SK-N-SH (cell line): ENCODE measurements around the gene SNX5. TPM values are rescaled to one million over a fixed set of nuclear protein-coding genes. Genes with fewer than 3 reads are reported as not detected.
A peak's percentile ranks its signal among the peaks of the same experiment; 100 is the strongest.
"Not testable (repeated sequence)": the region's sequence is repeated elsewhere in the genome, so short reads cannot be mapped to it uniquely, and the experiment has no call there.

Experiments used
- CTCF ChIA-PET: fragments of 300-600, 350-600 bp; formaldehyde crosslinking; extraction: SDS; loops from one replicate; lab custom pipeline; 2021; lab: Yijun Ruan, JAX
- POLR2A ChIA-PET: fragments of 350-600 bp; sonication (Branson Sonifier 250); formaldehyde crosslinking; extraction: SDS; loops from one replicate; lab custom pipeline; 2020; ENCODE audit warnings: antibody characterized with exemption, inconsistent platforms; lab: Yijun Ruan, JAX
- DNase-seq: peaks from one replicate; pipeline ENCODE4 v3.0.0; 2012
- H2AFZ ChIP-seq: fragments of 200-600 bp; sonication (generic); 2 replicates; pipeline ENCODE4 v1.8.1; 2016; ENCODE audit warnings: antibody characterized with exemption, mild to moderate bottlenecking, low read depth
- H3F3A ChIP-seq: fragments of 200-600 bp; sonication (generic); replicated peaks from 2 replicates; pipeline ENCODE3; 2016; ENCODE audit warnings: antibody characterized with exemption, mild to moderate bottlenecking; ENCODE audit not compliant: insufficient read depth
- H3K27ac ChIP-seq, 2 experiments: fragments of 200-500 bp in 1 of 2; fragments of 200-600 bp in 1 of 2; sonication (Bioruptor generic) in 1 of 2; sonication (generic), shearing (Covaris generic) in 1 of 2; 2 replicates each; pipeline versions ENCODE4 v1.5.1 to v1.6.1; 2014 to 2016; ENCODE audit warnings: low read depth in 2 of 2, inconsistent platforms in 1 of 2, low read length in 1 of 2, mild to moderate bottlenecking in 1 of 2, mixed read lengths in 1 of 2
- H3K27me3 ChIP-seq: fragments of 200-600 bp; sonication (generic), shearing (Covaris generic); 2 replicates; pipeline ENCODE4 v1.6.1; 2016; ENCODE audit warnings: mixed run types; ENCODE audit not compliant: insufficient read depth
- H3K36me3 ChIP-seq, 2 experiments: fragments of 200-500 bp in 1 of 2; fragments of 200-600 bp in 1 of 2; sonication (Bioruptor generic) in 1 of 2; sonication (generic) in 1 of 2; replicated peaks in 1 of 2; 2 replicates each; pipeline versions ENCODE3 to v1.5.1; 2014 to 2016; ENCODE audit warnings: low read length in 1 of 2, mild to moderate bottlenecking in 1 of 2; ENCODE audit not compliant: insufficient read depth in 2 of 2, control insufficient read depth in 1 of 2
- H3K4me1 ChIP-seq, 2 experiments: fragments of 200-500 bp in 1 of 2; fragments of 200-600 bp in 1 of 2; sonication (Bioruptor generic) in 1 of 2; sonication (generic), shearing (Covaris generic) in 1 of 2; 2 replicates each; pipeline versions ENCODE4 v1.5.1 to v1.6.1; 2014 to 2016; ENCODE audit warnings: low read depth in 1 of 2, low read length in 1 of 2, mixed run types in 1 of 2; ENCODE audit not compliant: insufficient read depth in 2 of 2, control insufficient read depth in 1 of 2
- H3K4me2 ChIP-seq: fragments of 200-600 bp; sonication (generic), shearing (Covaris generic); 2 replicates; pipeline ENCODE4 v1.6.1; 2017; ENCODE audit warnings: mixed run types
- H3K4me3 ChIP-seq, 2 experiments: fragments of 200-500 bp in 1 of 2; fragments of 200-600 bp in 1 of 2; sonication (Bioruptor generic) in 1 of 2; sonication (generic), shearing (Covaris generic) in 1 of 2; 2 replicates each; pipeline versions ENCODE4 v1.5.1 to v1.8.1; 2014 to 2016; ENCODE audit warnings: low read depth in 2 of 2, inconsistent platforms in 1 of 2, low read length in 1 of 2, mild to moderate bottlenecking in 1 of 2, mixed read lengths in 1 of 2, moderate library complexity in 1 of 2
- H3K79me2 ChIP-seq: fragments of 200-600 bp; sonication (generic); 2 replicates; pipeline ENCODE4 v1.8.1; 2017; ENCODE audit warnings: mild to moderate bottlenecking; ENCODE audit not compliant: insufficient read depth
- H3K9ac ChIP-seq: fragments of 200-600 bp; sonication (generic); 2 replicates; pipeline ENCODE4 v1.6.1; 2017; ENCODE audit warnings: mixed run types
- H3K9me2 ChIP-seq: fragments of 200-600 bp; sonication (generic); 2 replicates; pipeline ENCODE4 v1.6.1; 2017; ENCODE audit warnings: mixed run types
- H3K9me3 ChIP-seq: fragments of 200-600 bp; sonication (generic); 2 replicates; pipeline ENCODE4 v1.6.1; 2017; ENCODE audit warnings: mixed run types, mild to moderate bottlenecking, moderate library complexity
- H4K20me1 ChIP-seq: fragments of 200-600 bp; sonication (generic); 2 replicates; pipeline ENCODE4 v1.6.1; 2017; ENCODE audit warnings: mild to moderate bottlenecking, mixed run types; ENCODE audit not compliant: insufficient read depth
- EP300 ChIP-seq, 2 experiments: IDR thresholded peaks; 2 replicates each; pipeline versions ENCODE4 v1.4.0 to v1.6.1; 2012; ENCODE audit warnings: borderline replicate concordance in 1 of 2, low read depth in 1 of 2, low read length in 1 of 2
- GABPA ChIP-seq: IDR thresholded peaks from 2 replicates; pipeline ENCODE4 v1.4.0; 2012; ENCODE audit warnings: low read depth, mild to moderate bottlenecking
- JUND ChIP-seq: IDR thresholded peaks from 2 replicates; pipeline ENCODE4 v1.4.0; 2012
- WGBS: methylation state at CpG from one replicate; pipeline ENCODE4 v1.1.6; 2017; ENCODE audit warnings: low lambda C conversion rate; 5-methylcytosine and 5-hydroxymethylcytosine counted together
- polyA plus RNA-seq, 3 experiments: library from polyadenylated mRNA; depleted of rRNA; stranded (reverse); fragments of >200 nt; gene quantifications; 2 replicates each; pipeline ENCODE4 v1.2.3, GENCODE V29; 2012

The SNX5 gene
- polyA plus RNA-seq, 1 of the 3 experiments (the other 2 are of a cell fraction), result 76.2 TPM

GRCh38 chr20:17961587-17961940, 7.0 kb downstream of the SNX5 start:
- H3F3A ChIP-seq, result peaks cover 10% of the 10 kb centered on the region
- H3K27me3 ChIP-seq, result no peaks in the 10 kb centered on the region
- 41% methylated on average over 1 of the region's 1 CpG for WGBS
- no peak overlapping the region for H3K9ac ChIP-seq
- peaks cover 97% of the 10 kb centered on the region for H4K20me1 ChIP-seq
- no peak overlapping the region for H2AFZ ChIP-seq
- peaks cover 100% of the 10 kb centered on the region for H3K79me2 ChIP-seq
- no peaks in the 10 kb centered on the region for H3K9me3 ChIP-seq
- POLR2A ChIA-PET, result no interaction called here
- H3K9me2 ChIP-seq, result no peaks in the 10 kb centered on the region
- H3K4me1 ChIP-seq, result peaks cover 21 to 22% of the 10 kb centered on the region in 2 experiments; a peak in 3 of 4 replicates
- TF ChIP-seq JUND (no peak), GABPA (no peak)
- TF ChIP-seq, all 33 proteins: peak for 0
- DNase-seq, result no peak
- Histone ChIP-seq H3K27ac (peak overlapping the region in 1 of 2 experiments; percentile 6; a peak in 1 of 4 replicates), H3K4me3 (no peak overlapping the region), H3K36me3 (peaks cover 5 to 19% of the 10 kb centered on the region in 2 experiments), H3K4me2 (no peak overlapping the region)
- CTCF ChIA-PET, result interaction anchor here (1.4 kb wide), 1 partner anchor 279 kb away, joined by 5 read pairs; the partner anchor contains the start of gene RRBP1

GRCh38 chr20:17960927-17961586, 7.5 kb downstream of the SNX5 start:
- ChIA-PET POLR2A (no interaction called here), CTCF (interaction anchor here (1.1 to 1.4 kb wide), 2 partner anchors 279 to 424 kb away, joined by 3 to 5 read pairs; partner anchors contain the start of gene RRBP1)
- Histone ChIP-seq H3K4me1 (peaks cover 18 to 21% of the 10 kb centered on the region in 2 experiments; a peak in 3 of 4 replicates), H2AFZ (no peak overlapping the region), H3F3A (peaks cover 10% of the 10 kb centered on the region), H3K79me2 (peaks cover 100% of the 10 kb centered on the region), H3K27me3 (no peaks in the 10 kb centered on the region), H3K4me3 (no peak overlapping the region), H3K9ac (no peak overlapping the region), H3K9me2 (no peaks in the 10 kb centered on the region)
- TF ChIP-seq EP300 (IDR thresholded peaks at IDR 0.05; ENCODE audit: borderline replicate concordance in 1 of 2, low read depth in 1 of 2, low read length in 1 of 2), result no peak
- TF ChIP-seq, all 33 proteins: peak for 0
- DNase-seq, result no peak
- Histone ChIP-seq H4K20me1 (peaks cover 97% of the 10 kb centered on the region), H3K9me3 (no peaks in the 10 kb centered on the region), H3K36me3 (peaks cover 7 to 22% of the 10 kb centered on the region in 2 experiments), H3K27ac (peak overlapping the region in 1 of 2 experiments; percentile 6; a peak in 1 of 4 replicates), H3K4me2 (no peak overlapping the region)
- WGBS, result 93% methylated on average over 6 of the region's 6 CpGs

- H3K4me2 ChIP-seq, H3K27ac ChIP-seq: not testable (repeated sequence)
- CTCF ChIA-PET, result interaction anchor here (1.1 kb wide), 1 partner anchor 424 kb away, joined by 3 read pairs; no protein-coding TSS in a partner anchor
Observed at GRCh38 chr20:17960400-17960885, 8.2 kb downstream of the SNX5 start.

More at GRCh38 chr20:17960400-17960885, 8.2 kb downstream of the SNX5 start:
- H2AFZ ChIP-seq, H3K4me3 ChIP-seq, H3K9me2 ChIP-seq, POLR2A ChIA-PET, H3K27me3 ChIP-seq, H3K9me3 ChIP-seq, H3F3A ChIP-seq, DNase-seq, H3K9ac ChIP-seq: not testable (repeated sequence)
- Histone ChIP-seq H4K20me1 (peaks cover 97% of the 10 kb centered on the region), H3K4me1 (peaks cover 16 to 21% of the 10 kb centered on the region in 2 experiments; a peak in 3 of 4 replicates), H3K79me2 (peaks cover 100% of the 10 kb centered on the region), H3K36me3 (peaks cover 12 to 28% of the 10 kb centered on the region in 2 experiments)
- 96% methylated on average over 16 of the region's 16 CpGs for WGBS
